Stomach (tissue), 4 donors: Measurements from ENCODE around the gene UQCRFS1.

Experiments
- POLR2A ChIP-seq, 4 donors: fragments of 450-650 bp; IDR thresholded peaks; one replicate each; pipeline ENCODE4 v1.6.1; 2016; ENCODE audit warnings: antibody characterized with exemption in 4 of 4, control low read depth in 2 of 4, mild to moderate bottlenecking in 1 of 4, moderate library complexity in 1 of 4
- TF ChIP-seq, protein P1 (sequence below), 7 experiments: fragments of 450-650 bp in 4 of 7; fragments of 200-600 bp in 3 of 7; sonication (generic) in 3 of 7; IDR thresholded peaks; one replicate each; pipeline ENCODE4 v1.5.1; 2016 to 2019; ENCODE audit warnings: antibody characterized with exemption in 7 of 7, control low read depth in 2 of 7, mild to moderate bottlenecking in 1 of 7

- TF ChIP-seq POLR2A (IDR thresholded peaks at IDR 0.05) = no peak
- TF ChIP-seq, protein P1, sequence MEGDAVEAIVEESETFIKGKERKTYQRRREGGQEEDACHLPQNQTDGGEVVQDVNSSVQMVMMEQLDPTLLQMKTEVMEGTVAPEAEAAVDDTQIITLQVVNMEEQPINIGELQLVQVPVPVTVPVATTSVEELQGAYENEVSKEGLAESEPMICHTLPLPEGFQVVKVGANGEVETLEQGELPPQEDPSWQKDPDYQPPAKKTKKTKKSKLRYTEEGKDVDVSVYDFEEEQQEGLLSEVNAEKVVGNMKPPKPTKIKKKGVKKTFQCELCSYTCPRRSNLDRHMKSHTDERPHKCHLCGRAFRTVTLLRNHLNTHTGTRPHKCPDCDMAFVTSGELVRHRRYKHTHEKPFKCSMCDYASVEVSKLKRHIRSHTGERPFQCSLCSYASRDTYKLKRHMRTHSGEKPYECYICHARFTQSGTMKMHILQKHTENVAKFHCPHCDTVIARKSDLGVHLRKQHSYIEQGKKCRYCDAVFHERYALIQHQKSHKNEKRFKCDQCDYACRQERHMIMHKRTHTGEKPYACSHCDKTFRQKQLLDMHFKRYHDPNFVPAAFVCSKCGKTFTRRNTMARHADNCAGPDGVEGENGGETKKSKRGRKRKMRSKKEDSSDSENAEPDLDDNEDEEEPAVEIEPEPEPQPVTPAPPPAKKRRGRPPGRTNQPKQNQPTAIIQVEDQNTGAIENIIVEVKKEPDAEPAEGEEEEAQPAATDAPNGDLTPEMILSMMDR (IDR thresholded peaks at IDR 0.05) = no peak
Observed at GRCh38 chr19:29217616-29218015, 4.7 kb upstream of the UQCRFS1 start.
